Heart right ventricle (tissue), 16 donors: Measurements from ENCODE around the gene IDH2. TPM values are rescaled to one million over a fixed set of nuclear protein-coding genes. Genes with fewer than 3 reads are reported as not detected.

ENCODE experiments used
- ATAC-seq, 8 donors: fragments of 200-7000 bp; cut with Tn5 transposase; one replicate each; pipeline ENCODE4 v1.9.1; 2020; ENCODE audit warnings: mild to moderate bottlenecking in 8 of 8, moderate library complexity in 8 of 8, moderate number of reproducible peaks in 1 of 8
- DNase-seq, 2 donors: peaks; one replicate each; pipeline ENCODE4 v3.0.0-alpha.2; 2020
- H3K27ac ChIP-seq, 10 donors: fragments of 200-600 bp; sonication (generic) in 2 of 10; one replicate each; pipeline versions ENCODE4 v1.5.0 to v1.8.0; 2020 to 2022; ENCODE audit warnings: mild to moderate bottlenecking in 3 of 10
- H3K27me3 ChIP-seq, 7 donors: fragments of 200-600 bp; one replicate each; pipeline ENCODE4 v1.8.0; 2021 to 2022; ENCODE audit warnings: mild to moderate bottlenecking in 2 of 7
- H3K36me3 ChIP-seq, 9 donors: fragments of 200-600 bp; sonication (generic) in 1 of 9; one replicate each; pipeline versions ENCODE4 v1.5.0 to v1.8.0; 2020 to 2022; ENCODE audit warnings: mild to moderate bottlenecking in 2 of 9
- H3K4me1 ChIP-seq, 9 donors: fragments of 200-600 bp; sonication (generic) in 1 of 9; one replicate each; pipeline versions ENCODE4 v1.5.0 to v1.8.0; 2020 to 2022; ENCODE audit warnings: mild to moderate bottlenecking in 4 of 9
- H3K4me3 ChIP-seq, 10 donors: fragments of 200-600 bp; sonication (generic) in 2 of 10; one replicate each; pipeline versions ENCODE4 v1.5.0 to v1.8.0; 2020 to 2022; ENCODE audit warnings: mild to moderate bottlenecking in 7 of 10, moderate library complexity in 2 of 10
- H3K9me3 ChIP-seq, 11 donors: fragments of 200-600 bp in 10 of 11; sonication (generic) in 2 of 11; one replicate each; pipeline versions ENCODE4 v1.5.0 to v1.8.0; 2013 to 2022; ENCODE audit warnings: mild to moderate bottlenecking in 2 of 11, control low read depth in 1 of 11, moderate library complexity in 1 of 11
- CTCF ChIP-seq, 9 donors: fragments of 200-600 bp; sonication (generic) in 2 of 9; IDR thresholded peaks; one replicate each; pipeline versions ENCODE4 v1.5.0 to v1.8.0; 2021 to 2022; ENCODE audit warnings: antibody characterized with exemption in 9 of 9, mild to moderate bottlenecking in 5 of 9, moderate library complexity in 1 of 9
- WGBS, 2 donors: extraction: QIAGEN DNeasy Blood & Tissue Kit; methylation state at CpG; one replicate each; pipeline ENCODE4 v1.1.7; 2013; ENCODE audit warnings: inconsistent platforms in 1 of 2; 5-methylcytosine and 5-hydroxymethylcytosine counted together
- intact Hi-C, 10 donors: fragments of 100-400 bp; cut with DNase I; formaldehyde crosslinking; loops; one replicate each; pipeline versions ENCODE4 v1.11.1 to v1.14.2; 2022
- polyA plus RNA-seq, 2 donors: library from polyadenylated mRNA; stranded (reverse); fragments of 200-250 nt; gene quantifications; one replicate each; pipeline ENCODE4 v1.2.3, GENCODE V29; 2013
- total RNA-seq, 10 donors: library from RNA; stranded (reverse); fragmentation: NEBNext Ultra II Directional in 3 of 10; extraction: Animal tissue kit (Norgen Biotek cat#: 25700) in 3 of 10; gene quantifications; one replicate each; pipeline versions ENCODE4 v1.2.1 to v1.2.4, GENCODE V29; 2021 to 2023
- donor health status: Arrhythmogenic right ventricular cardiomyopathy.
- donor health status: ischemic (EF 13 %, LVEDD 7.1; RV severe dilation, severe dysfunction).
- donor health status: healthy with polysubstance abuse.
- donor health status: DM: no; HTN: yes; CAD: no.
- donor health status: DM: no; HTN: no; CAD: no.
- donor health status: ischemic (EF 25% LVEDD 6.9; RV normal size, moderate dysfunction).
- donor health status: ischemic (EF 25% LVEDD 5.7; RV mildly dilated, moderate dysfunction).
- donor health status: healthy.
- donor health status: DM: yes; HTN: yes; CAD: no.
- donor health status: Ischemic cardiomyopathy.
- donor health status: ischemic (EF 35%, LVEDD 5.7; RV mildly dilated, moderate dysfunction).
- donor health status: nonischemic (EF 11% LVEDD 7.7; RV severe dilation, severe dysfunction).
- donor health status: DM: yes; HTN: yes; CAD: no.
- donor health status: PGD.
- donor health status: ischemic (EF 29% LVEDD 5.4; RV normal size, mild dysfunction).
- donor health status: nonischemic (EF 23%, LVEDD 6.1; RV moderate dilation, normal function).

IDH2 gene
- total and polyA plus RNA-seq, 12 donors, result 279 to 1,135 (median 923) TPM

GRCh38 chr15:90104551-90104950 is 2.3 kb upstream of the IDH2 start:
- H3K27me3 ChIP-seq, result no peaks in the 10 kb centered on the region
- no peak overlapping the region for H3K4me3 ChIP-seq
- H3K4me1 ChIP-seq, result peaks cover 0 to 57% (median 28%) of the 10 kb centered on the region in 9 donors
- H3K27ac ChIP-seq, result peak overlapping the region in 9 of 10 donors; percentile 97 to 100 (median 99)
- intact Hi-C loops, result loop anchor here in 1 of 10 donors (5.0 kb wide), 1 partner anchor 128 kb away; the partner anchor contains the start of genes CIB1 and GDPGP1
- no peak for TF ChIP-seq CTCF (IDR thresholded peaks at IDR 0.05)
- ATAC-seq (peak in 1 of 8 donors; percentile 21), DNase-seq (no peak)
- H3K36me3 ChIP-seq, result peaks cover 0 to 2% (median 0%) of the 10 kb centered on the region in 9 donors
- no peaks in the 10 kb centered on the region for H3K9me3 ChIP-seq
- 44 to 63% methylated on average over 4 of the region's 4 CpGs for WGBS, 2 donors

- H3K4me3 ChIP-seq, result peak overlapping the region in 7 of 10 donors; percentile 84 to 96 (median 91)
- H3K27me3 ChIP-seq, result no peaks in the 10 kb centered on the region
- peaks cover 0 to 2% (median 0%) of the 10 kb centered on the region in 9 donors for H3K36me3 ChIP-seq
- ATAC-seq (peak in 5 of 8 donors; percentile 11 to 36 (median 25)), DNase-seq (no peak)
- TF ChIP-seq CTCF (IDR thresholded peaks at IDR 0.05), result no peak
- no peaks in the 10 kb centered on the region for H3K9me3 ChIP-seq
- H3K27ac ChIP-seq, result peak overlapping the region; percentile 71 to 100 (median 99)
- 80 to 83% methylated on average over 5 of the region's 5 CpGs for WGBS, 2 donors
- peaks cover 0 to 65% (median 34%) of the 10 kb centered on the region in 9 donors for H3K4me1 ChIP-seq
- intact Hi-C loops, result loop anchor here in 1 of 10 donors (5.0 kb wide), 1 partner anchor 128 kb away; the partner anchor contains the start of genes CIB1 and GDPGP1
Observed at GRCh38 chr15:90103701-90104329, 1.5 kb upstream of the IDH2 start.

- Histone ChIP-seq H3K4me3 (peak overlapping the region; percentile 64 to 100 (median 93)), H3K9me3 (no peaks in the 10 kb centered on the region), H3K36me3 (peaks cover 0 to 2% (median 0%) of the 10 kb centered on the region in 9 donors), H3K4me1 (peaks cover 5 to 84% (median 59%) of the 10 kb centered on the region in 9 donors), H3K27me3 (no peaks in the 10 kb centered on the region), H3K27ac (peak overlapping the region; percentile 97 to 100 (median 99))
- ATAC-seq, result peak; percentile 23 to 60 (median 44)
- TF ChIP-seq CTCF (IDR thresholded peaks at IDR 0.05), result no peak
- WGBS, 2 donors, result 8 to 9% methylated on average over 40 of the region's 40 CpGs
- intact Hi-C loops, result loop anchor here in 1 of 10 donors (5.0 kb wide), 1 partner anchor 131 kb away; the partner anchor contains the start of genes CIB1 and GDPGP1
- DNase-seq, result peak; percentile 67 to 74
Observed at GRCh38 chr15:90101130-90101968, 919 bp downstream of the IDH2 start.
